Activated naive CD8-positive, alpha-beta T cell treated with anti-CD3 and anti-CD28 coated beads, Interleukin-2, amount 50 U/mL, for 24 hours (primary cell): Measurements from ENCODE around the gene TTLL6.
"Not testable (repeated sequence)": the region's sequence is repeated elsewhere in the genome, so short reads cannot be mapped to it uniquely, and the experiment has no call there.

ENCODE experiments used
- ATAC-seq: fragments of 150-1000 bp; cut with Tn5 transposase; one replicate; pipeline ENCODE4 v1.10.0; 2021
- DNase-seq: peaks from one replicate; pipeline ENCODE4 v3.0.0; 2021
- H3K27ac Mint-ChIP-seq: one replicate; pipeline ENCODE4 v1.8.0; 2021; ENCODE audit warnings: mild to moderate bottlenecking, mixed read lengths
- H3K27me3 Mint-ChIP-seq: one replicate; pipeline ENCODE4 v1.8.0; 2021; ENCODE audit warnings: mixed read lengths
- H3K36me3 Mint-ChIP-seq: one replicate; pipeline ENCODE4 v1.8.0; 2021; ENCODE audit warnings: low read depth, mixed read lengths
- H3K4me1 Mint-ChIP-seq: one replicate; pipeline ENCODE4 v1.8.0; 2021; ENCODE audit warnings: mixed read lengths
- H3K4me3 Mint-ChIP-seq: one replicate; pipeline ENCODE4 v1.8.0; 2021; ENCODE audit warnings: mild to moderate bottlenecking, moderate library complexity, mixed read lengths
- H3K9me3 Mint-ChIP-seq: one replicate; pipeline ENCODE4 v1.8.0; 2021; ENCODE audit warnings: mixed read lengths

TTLL6 gene

GRCh38 chr17:48816774-48817590 is at the start of gene TTLL6:
Gene TTLL6, minus strand, starts transcription at chr17:48817229. Its CDS starts 157 bp downstream, at chr17:48817072.
- H3K27ac Mint-ChIP-seq = no peak within 1 kb of the TSS
- peaks cover 58% of the 10 kb centered on the region for H3K27me3 Mint-ChIP-seq
- no peaks in the 10 kb centered on the region for H3K36me3 Mint-ChIP-seq
- DNase-seq (peak; percentile 65), ATAC-seq (peak; percentile 90)
- peak within 1 kb of the TSS; percentile 68 for H3K4me3 Mint-ChIP-seq
- no peaks in the 10 kb centered on the region for H3K9me3 Mint-ChIP-seq
- peaks cover 15% of the 10 kb centered on the region for H3K4me1 Mint-ChIP-seq

GRCh38 chr17:48860456-48860855 is 43.4 kb upstream of the TTLL6 start:
- H3K4me3 Mint-ChIP-seq = no peak overlapping the region
- peaks cover 46% of the 10 kb centered on the region for H3K36me3 Mint-ChIP-seq
- no peak overlapping the region for H3K27ac Mint-ChIP-seq
- H3K9me3 Mint-ChIP-seq = no peaks in the 10 kb centered on the region
- DNase-seq (no peak), ATAC-seq (no peak)
- peaks cover 7% of the 10 kb centered on the region for H3K4me1 Mint-ChIP-seq
- no peaks in the 10 kb centered on the region for H3K27me3 Mint-ChIP-seq

- peaks cover 7% of the 10 kb centered on the region for H3K4me1 Mint-ChIP-seq
- peaks cover 47% of the 10 kb centered on the region for H3K36me3 Mint-ChIP-seq
- DNase-seq = no peak
- H3K4me3 Mint-ChIP-seq = no peak overlapping the region
- H3K27ac Mint-ChIP-seq = no peak overlapping the region
- no peaks in the 10 kb centered on the region for H3K27me3 Mint-ChIP-seq
- H3K9me3 Mint-ChIP-seq = no peaks in the 10 kb centered on the region
- no peak for ATAC-seq
These were observed 43.0 kb upstream of the TTLL6 start for GRCh38 chr17:48860034-48860433.

GRCh38 chr17:48856122-48856821 is 39.2 kb upstream of the TTLL6 start:
- Mint-ChIP-seq H3K27ac (no peak overlapping the region), H3K27me3 (no peaks in the 10 kb centered on the region), H3K4me1 (peaks cover 7% of the 10 kb centered on the region), H3K36me3 (peaks cover 42% of the 10 kb centered on the region), H3K9me3 (no peaks in the 10 kb centered on the region), H3K4me3 (no peak overlapping the region)
- DNase-seq = no peak
- ATAC-seq = no peak

- ATAC-seq (no peak), DNase-seq (no peak)
- Mint-ChIP-seq H3K4me1 (peaks cover 10% of the 10 kb centered on the region), H3K27me3 (no peaks in the 10 kb centered on the region), H3K4me3 (no peak overlapping the region), H3K9me3 (no peaks in the 10 kb centered on the region), H3K27ac (no peak overlapping the region), H3K36me3 (peaks cover 39% of the 10 kb centered on the region)
These were observed 37.9 kb upstream of the TTLL6 start for GRCh38 chr17:48854774-48855476.

- H3K4me3 Mint-ChIP-seq = no peak overlapping the region
- H3K36me3 Mint-ChIP-seq = peaks cover 44% of the 10 kb centered on the region
- no peak for DNase-seq
- H3K9me3 Mint-ChIP-seq = no peaks in the 10 kb centered on the region
- H3K27me3 Mint-ChIP-seq = no peaks in the 10 kb centered on the region
- peaks cover 4% of the 10 kb centered on the region for H3K4me1 Mint-ChIP-seq
- no peak for ATAC-seq
- peak overlapping the region; percentile 41 for H3K27ac Mint-ChIP-seq
These were observed 33.8 kb upstream of the TTLL6 start for GRCh38 chr17:48850792-48851323.

- Mint-ChIP-seq H3K4me1 (peaks cover 45% of the 10 kb centered on the region), H3K9me3 (no peaks in the 10 kb centered on the region), H3K27me3 (no peaks in the 10 kb centered on the region), H3K27ac (no peak overlapping the region), H3K36me3 (peaks cover 24% of the 10 kb centered on the region), H3K4me3 (no peak overlapping the region)
- no peak for DNase-seq
- no peak for ATAC-seq
These were observed 26.3 kb upstream of the TTLL6 start for GRCh38 chr17:48843187-48843900.

GRCh38 chr17:48842746-48843145 is 25.7 kb upstream of the TTLL6 start:
- H3K9me3 Mint-ChIP-seq = no peaks in the 10 kb centered on the region
- H3K36me3 Mint-ChIP-seq = peaks cover 23% of the 10 kb centered on the region
- H3K4me3 Mint-ChIP-seq = no peak overlapping the region
- no peak overlapping the region for H3K27ac Mint-ChIP-seq
- ATAC-seq (no peak), DNase-seq (no peak)
- no peaks in the 10 kb centered on the region for H3K27me3 Mint-ChIP-seq
- H3K4me1 Mint-ChIP-seq = peaks cover 51% of the 10 kb centered on the region

- DNase-seq = no peak
- no peaks in the 10 kb centered on the region for H3K27me3 Mint-ChIP-seq
- H3K4me3 Mint-ChIP-seq = peak overlapping the region; percentile 61
- H3K4me1 Mint-ChIP-seq = peaks cover 64% of the 10 kb centered on the region
- no peaks in the 10 kb centered on the region for H3K9me3 Mint-ChIP-seq
- H3K36me3 Mint-ChIP-seq = peaks cover 20% of the 10 kb centered on the region
- peak overlapping the region; percentile 52 for H3K27ac Mint-ChIP-seq
- ATAC-seq = peak; percentile 91
These were observed 24.4 kb upstream of the TTLL6 start for GRCh38 chr17:48841395-48841831.

- DNase-seq (no peak), ATAC-seq (no peak)
- no peak overlapping the region for H3K4me3 Mint-ChIP-seq
- H3K9me3 Mint-ChIP-seq = no peaks in the 10 kb centered on the region
- no peaks in the 10 kb centered on the region for H3K27me3 Mint-ChIP-seq
- H3K27ac Mint-ChIP-seq = peak overlapping the region; percentile 27
- H3K4me1 Mint-ChIP-seq = peaks cover 73% of the 10 kb centered on the region
- peaks cover 22% of the 10 kb centered on the region for H3K36me3 Mint-ChIP-seq
These were observed 23.4 kb upstream of the TTLL6 start for GRCh38 chr17:48840441-48840840.

GRCh38 chr17:48837458-48837857 is 20.4 kb upstream of the TTLL6 start:
- peak overlapping the region; percentile 59 for H3K4me3 Mint-ChIP-seq
- peak; percentile 58 for ATAC-seq
- DNase-seq, H3K27me3 Mint-ChIP-seq, H3K9me3 Mint-ChIP-seq, H3K36me3 Mint-ChIP-seq: not testable (repeated sequence)
- peaks cover 94% of the 10 kb centered on the region for H3K4me1 Mint-ChIP-seq
- H3K27ac Mint-ChIP-seq = peak overlapping the region; percentile 79

GRCh38 chr17:48835971-48836370 is 18.9 kb upstream of the TTLL6 start:
- no peak for DNase-seq
- H3K27me3 Mint-ChIP-seq = no peaks in the 10 kb centered on the region
- H3K27ac Mint-ChIP-seq = no peak overlapping the region
- peaks cover 91% of the 10 kb centered on the region for H3K4me1 Mint-ChIP-seq
- ATAC-seq = no peak
- H3K9me3 Mint-ChIP-seq = no peaks in the 10 kb centered on the region
- no peak overlapping the region for H3K4me3 Mint-ChIP-seq
- peaks cover 10% of the 10 kb centered on the region for H3K36me3 Mint-ChIP-seq

GRCh38 chr17:48834973-48835372 is 17.9 kb upstream of the TTLL6 start:
- no peak overlapping the region for H3K4me3 Mint-ChIP-seq
- H3K27ac Mint-ChIP-seq = no peak overlapping the region
- H3K27me3 Mint-ChIP-seq = no peaks in the 10 kb centered on the region
- DNase-seq (no peak), ATAC-seq (no peak)
- H3K9me3 Mint-ChIP-seq = no peaks in the 10 kb centered on the region
- H3K36me3 Mint-ChIP-seq = peaks cover 10% of the 10 kb centered on the region
- H3K4me1 Mint-ChIP-seq = peaks cover 90% of the 10 kb centered on the region

- ATAC-seq (no peak), DNase-seq (no peak)
- H3K4me1 Mint-ChIP-seq = peaks cover 67% of the 10 kb centered on the region
- peak overlapping the region; percentile 95 for H3K27ac Mint-ChIP-seq
- no peaks in the 10 kb centered on the region for H3K27me3 Mint-ChIP-seq
- H3K4me3 Mint-ChIP-seq = peak overlapping the region; percentile 95
- peaks cover 5% of the 10 kb centered on the region for H3K36me3 Mint-ChIP-seq
- H3K9me3 Mint-ChIP-seq = no peaks in the 10 kb centered on the region
These were observed 14.5 kb upstream of the TTLL6 start for GRCh38 chr17:48831549-48831883.
